ENCODE measurements around the gene PLEKHG4B. TPM values are rescaled to one million over a fixed set of nuclear protein-coding genes. Genes with fewer than 3 reads are reported as not detected.
A peak's percentile ranks its signal among the peaks of the same experiment; 100 is the strongest.

The PLEKHG4B gene
- total RNA-seq, 1 donor from 2014 or later: 49.4 TPM

DNA sequence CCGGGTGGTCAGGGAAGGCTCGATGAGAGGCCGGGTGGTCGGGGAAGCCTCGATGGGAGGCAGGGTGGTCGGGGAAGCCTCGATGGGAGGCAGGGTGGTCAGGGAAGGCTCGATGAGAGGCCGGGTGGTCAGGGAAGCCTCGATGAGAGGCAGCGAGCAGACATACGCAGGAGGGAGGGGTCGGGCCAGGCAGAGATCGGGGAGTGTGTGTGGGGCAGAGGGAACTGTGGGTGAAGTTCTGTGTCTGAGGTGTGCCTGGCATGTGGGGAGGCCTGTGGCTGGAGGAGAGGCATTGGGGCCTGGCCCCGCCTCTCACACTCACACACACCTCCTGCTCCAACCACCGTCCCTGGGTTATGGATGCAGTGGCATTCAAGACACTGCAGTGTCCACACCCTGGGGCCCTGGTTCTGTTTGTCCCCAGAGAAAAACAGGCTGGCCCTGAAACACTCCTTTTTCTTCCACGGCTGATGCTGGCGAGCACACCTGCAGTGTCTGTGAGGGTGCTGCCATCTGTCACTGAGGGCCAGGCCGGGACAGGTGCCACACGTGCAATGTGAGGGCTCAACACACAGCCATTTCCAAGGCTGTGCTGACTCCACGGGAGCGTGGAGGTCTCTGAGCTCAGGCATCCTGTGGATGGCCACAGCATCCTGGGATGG is 6.5 kb upstream of the PLEKHG4B start:
- TF ChIP-seq, protein P1, sequence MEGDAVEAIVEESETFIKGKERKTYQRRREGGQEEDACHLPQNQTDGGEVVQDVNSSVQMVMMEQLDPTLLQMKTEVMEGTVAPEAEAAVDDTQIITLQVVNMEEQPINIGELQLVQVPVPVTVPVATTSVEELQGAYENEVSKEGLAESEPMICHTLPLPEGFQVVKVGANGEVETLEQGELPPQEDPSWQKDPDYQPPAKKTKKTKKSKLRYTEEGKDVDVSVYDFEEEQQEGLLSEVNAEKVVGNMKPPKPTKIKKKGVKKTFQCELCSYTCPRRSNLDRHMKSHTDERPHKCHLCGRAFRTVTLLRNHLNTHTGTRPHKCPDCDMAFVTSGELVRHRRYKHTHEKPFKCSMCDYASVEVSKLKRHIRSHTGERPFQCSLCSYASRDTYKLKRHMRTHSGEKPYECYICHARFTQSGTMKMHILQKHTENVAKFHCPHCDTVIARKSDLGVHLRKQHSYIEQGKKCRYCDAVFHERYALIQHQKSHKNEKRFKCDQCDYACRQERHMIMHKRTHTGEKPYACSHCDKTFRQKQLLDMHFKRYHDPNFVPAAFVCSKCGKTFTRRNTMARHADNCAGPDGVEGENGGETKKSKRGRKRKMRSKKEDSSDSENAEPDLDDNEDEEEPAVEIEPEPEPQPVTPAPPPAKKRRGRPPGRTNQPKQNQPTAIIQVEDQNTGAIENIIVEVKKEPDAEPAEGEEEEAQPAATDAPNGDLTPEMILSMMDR (IDR thresholded peaks at IDR 0.05; ENCODE audit: partially characterized antibody, unreplicated experiment): no peak
- Mint-ChIP-seq H3K9me3 (ENCODE audit: unreplicated experiment) (peaks cover 2% of the 10 kb centered on the region), H3K27me3 (ENCODE audit: unreplicated experiment) (peaks cover 7% of the 10 kb centered on the region), H3K36me3 (ENCODE audit: unreplicated experiment) (no peaks in the 10 kb centered on the region), H3K4me3 (ENCODE audit: unreplicated experiment) (no peak overlapping the region), H3K27ac (ENCODE audit: unreplicated experiment) (no peak overlapping the region), H3K4me1 (ENCODE audit: low read depth, unreplicated experiment) (peaks cover 27% of the 10 kb centered on the region)
- peak; percentile 14 for DNase-seq

DNA sequence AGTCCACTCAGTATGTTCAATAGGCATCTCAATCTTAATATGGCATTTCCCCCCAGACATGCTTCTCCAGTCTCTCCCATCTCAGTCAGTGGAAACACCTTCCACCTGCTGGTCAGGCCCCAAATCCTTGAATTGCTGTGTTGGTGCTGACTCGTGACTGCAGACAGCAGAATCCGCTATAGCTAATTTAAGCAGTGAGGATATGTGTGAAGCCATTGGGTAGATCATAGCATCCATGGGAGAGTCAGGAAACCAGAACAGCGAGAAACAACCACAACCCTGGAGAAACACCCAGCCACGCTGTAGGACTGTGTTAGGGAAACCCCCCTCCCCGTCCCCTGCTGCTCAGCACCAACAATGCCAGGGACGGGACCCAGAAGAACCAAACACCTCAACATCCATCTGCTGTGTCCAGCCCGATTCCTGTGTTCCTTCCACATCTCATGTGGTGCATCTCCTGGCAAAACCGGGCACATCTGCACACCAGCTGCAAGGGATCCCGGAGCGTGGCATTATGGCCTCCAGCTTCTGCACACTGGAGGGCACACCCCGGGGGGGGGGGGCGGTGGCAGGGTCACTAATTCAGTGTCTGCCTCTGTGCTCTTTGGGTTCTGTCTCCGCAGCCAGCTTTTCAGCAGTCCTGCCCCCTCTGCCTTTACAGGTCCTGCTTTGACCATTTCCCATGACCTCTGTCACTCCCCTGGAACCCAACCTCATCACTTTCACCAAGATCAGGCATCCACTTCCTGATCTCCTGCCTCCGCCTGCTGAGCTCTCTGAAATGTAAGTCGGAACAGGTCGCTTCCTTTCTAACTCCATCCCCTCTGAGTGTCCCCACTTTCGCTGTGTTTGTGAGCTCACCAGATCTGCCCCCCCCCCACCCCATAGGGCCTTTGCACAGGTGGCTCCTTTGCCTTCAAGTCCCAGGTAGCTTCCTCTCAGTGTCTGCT is 2.4 kb upstream of the PLEKHG4B start:
- Mint-ChIP-seq H3K9me3 (ENCODE audit: unreplicated experiment) (peaks cover 4% of the 10 kb centered on the region), H3K27ac (ENCODE audit: unreplicated experiment) (peak overlapping the region; percentile 45), H3K4me1 (ENCODE audit: low read depth, unreplicated experiment) (peaks cover 15% of the 10 kb centered on the region), H3K36me3 (ENCODE audit: unreplicated experiment) (no peaks in the 10 kb centered on the region), H3K4me3 (ENCODE audit: unreplicated experiment) (no peak overlapping the region), H3K27me3 (ENCODE audit: unreplicated experiment) (peaks cover 7% of the 10 kb centered on the region)
- TF ChIP-seq, protein P1 (IDR thresholded peaks at IDR 0.05; ENCODE audit: partially characterized antibody, unreplicated experiment): no peak
- peak; percentile 11 for DNase-seq

DNA sequence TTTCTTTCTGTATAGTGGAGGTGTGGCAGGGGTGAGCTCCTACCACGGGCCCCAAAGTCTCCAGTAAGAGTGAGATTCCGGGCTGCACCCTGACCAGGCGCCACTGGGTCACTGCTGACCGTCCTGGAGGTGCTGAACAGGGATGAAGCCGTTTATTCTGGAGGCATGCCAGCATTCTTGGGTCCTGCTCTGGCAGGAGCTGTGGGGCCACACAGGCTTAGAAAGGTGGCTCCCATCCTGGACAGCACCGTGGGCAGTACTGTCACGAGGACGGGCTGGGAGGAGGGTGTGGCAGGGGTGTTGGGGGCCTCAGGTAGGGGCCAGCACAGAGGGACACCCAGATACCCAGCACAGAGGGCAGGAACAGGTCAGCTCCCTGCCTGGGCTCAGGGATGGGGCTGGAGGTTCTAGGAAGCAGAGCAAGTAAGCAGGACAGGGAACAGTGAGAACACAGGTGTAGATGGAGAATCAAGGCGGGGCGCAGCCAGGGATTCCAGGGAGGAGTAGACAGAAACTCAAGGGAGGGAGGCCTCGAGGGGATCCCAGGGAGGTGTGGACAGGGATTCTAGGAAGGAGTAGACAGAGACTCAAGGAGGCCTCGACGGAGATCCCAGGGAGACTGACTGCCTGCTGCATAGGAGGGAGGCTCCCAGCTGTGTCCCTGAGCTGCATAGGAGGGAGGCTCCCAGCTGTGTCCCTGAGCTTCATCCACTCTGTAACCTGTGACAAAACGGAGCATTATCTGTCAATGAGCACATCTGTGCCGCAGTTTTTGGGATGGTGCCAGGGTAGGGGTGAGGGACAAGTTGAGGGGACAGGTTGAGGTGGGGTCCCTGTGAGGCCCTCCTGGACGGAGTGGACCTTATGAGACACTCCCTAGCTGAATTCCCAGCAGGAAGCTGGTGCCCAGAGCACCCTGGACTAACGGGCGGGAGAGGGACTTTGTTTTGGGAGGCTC is 1.1 kb upstream of the PLEKHG4B start:
- Mint-ChIP-seq H3K4me1 (ENCODE audit: low read depth, unreplicated experiment) (peaks cover 16% of the 10 kb centered on the region), H3K36me3 (ENCODE audit: unreplicated experiment) (no peaks in the 10 kb centered on the region), H3K9me3 (ENCODE audit: unreplicated experiment) (peaks cover 4% of the 10 kb centered on the region), H3K27me3 (ENCODE audit: unreplicated experiment) (peaks cover 7% of the 10 kb centered on the region), H3K4me3 (ENCODE audit: unreplicated experiment) (peak overlapping the region; percentile 80), H3K27ac (ENCODE audit: unreplicated experiment) (peak overlapping the region; percentile 59)
- TF ChIP-seq, protein P1 (IDR thresholded peaks at IDR 0.05; ENCODE audit: partially characterized antibody, unreplicated experiment): no peak
- DNase-seq: peak; percentile 28

DNA sequence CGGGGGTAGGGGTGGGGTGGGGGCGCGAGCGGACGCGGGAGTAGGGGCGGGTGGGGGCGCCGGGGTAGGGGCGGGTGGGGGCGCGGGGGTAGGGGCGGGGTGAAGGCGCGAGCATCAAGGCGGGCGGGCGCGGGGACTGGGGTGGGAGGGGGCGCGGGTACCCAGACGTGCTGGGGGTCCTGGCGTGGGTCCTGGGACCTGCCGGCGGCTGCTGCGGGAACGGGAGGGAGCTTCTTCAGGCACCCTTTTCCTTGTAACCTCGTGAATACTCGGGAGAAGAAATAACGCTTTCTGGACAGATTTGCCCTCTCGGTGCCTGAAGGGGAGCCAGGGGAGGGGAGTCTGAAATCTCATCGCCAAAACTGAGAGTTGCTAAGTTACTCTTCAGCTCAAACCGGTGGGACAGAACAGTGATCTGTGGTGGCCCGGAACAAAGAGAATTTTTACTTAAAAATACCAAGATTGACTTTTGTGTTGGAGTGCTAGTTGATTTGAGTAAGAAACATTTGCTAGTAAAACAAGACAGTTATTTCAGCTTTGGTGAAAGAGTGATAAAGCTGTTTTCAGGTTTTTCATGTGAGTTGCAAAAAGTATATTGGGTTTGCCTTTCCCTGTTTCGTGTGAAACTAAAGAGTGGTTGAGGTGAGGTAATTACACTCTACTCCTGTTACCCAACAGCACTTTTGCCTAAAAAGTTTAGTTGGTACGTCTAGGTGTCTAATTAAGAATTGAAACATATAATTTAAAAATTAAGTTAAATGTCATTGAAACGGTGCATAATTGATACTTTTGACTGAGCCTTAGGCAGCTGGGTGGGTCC is 643 bp downstream of the PLEKHG4B start:
- Mint-ChIP-seq H3K27ac (ENCODE audit: unreplicated experiment) (peak overlapping the region; percentile 72), H3K4me1 (ENCODE audit: low read depth, unreplicated experiment) (peaks cover 16% of the 10 kb centered on the region), H3K9me3 (ENCODE audit: unreplicated experiment) (peaks cover 2% of the 10 kb centered on the region), H3K27me3 (ENCODE audit: unreplicated experiment) (peaks cover 6% of the 10 kb centered on the region), H3K36me3 (ENCODE audit: unreplicated experiment) (no peaks in the 10 kb centered on the region), H3K4me3 (ENCODE audit: unreplicated experiment) (peak overlapping the region; percentile 90)
- DNase-seq: peak; percentile 58
- TF ChIP-seq, protein P1 (IDR thresholded peaks at IDR 0.05; ENCODE audit: partially characterized antibody, unreplicated experiment): no peak

Data from glutamatergic neuron (in vitro differentiated cells).